ENCODE data around the gene YPEL5.

YPEL5 gene

GRCh38 chr2:30172627-30173026, 25.8 kb downstream of the YPEL5 start:
- DNase-seq: no peak

DNA sequence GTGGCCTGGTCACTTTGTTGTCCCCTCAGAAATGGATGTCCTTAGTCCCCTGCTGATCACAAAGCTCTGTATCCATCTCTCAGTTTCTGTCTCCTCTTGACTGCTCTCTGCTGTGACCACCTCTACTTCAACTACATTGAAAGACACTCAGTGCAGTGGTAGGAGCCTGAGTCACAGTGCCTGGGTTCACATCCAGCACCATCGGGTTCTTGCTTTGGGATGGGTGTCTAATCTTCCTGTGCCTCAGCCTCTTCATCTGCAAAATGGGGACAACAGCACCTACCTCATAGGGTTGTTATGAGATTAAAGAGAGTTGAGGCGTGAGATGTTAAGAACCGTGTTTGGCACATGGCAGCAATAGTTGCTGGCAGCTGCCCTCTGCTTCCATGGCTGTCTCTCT, 30.6 kb downstream of the YPEL5 start:
- no peak for DNase-seq

- DNase-seq: no peak
Measured at GRCh38 chr2:30177956-30178355, 31.1 kb downstream of the YPEL5 start.

- DNase-seq: no peak
Measured at GRCh38 chr2:30178618-30179434, 32.0 kb downstream of the YPEL5 start.

GRCh38 chr2:30179536-30179935, 32.7 kb downstream of the YPEL5 start:
- no peak for DNase-seq

GRCh38 chr2:30180226-30180625, 33.4 kb downstream of the YPEL5 start:
- no peak for DNase-seq

- DNase-seq: no peak
Measured at GRCh38 chr2:30181176-30181575, 34.4 kb downstream of the YPEL5 start.

DNA sequence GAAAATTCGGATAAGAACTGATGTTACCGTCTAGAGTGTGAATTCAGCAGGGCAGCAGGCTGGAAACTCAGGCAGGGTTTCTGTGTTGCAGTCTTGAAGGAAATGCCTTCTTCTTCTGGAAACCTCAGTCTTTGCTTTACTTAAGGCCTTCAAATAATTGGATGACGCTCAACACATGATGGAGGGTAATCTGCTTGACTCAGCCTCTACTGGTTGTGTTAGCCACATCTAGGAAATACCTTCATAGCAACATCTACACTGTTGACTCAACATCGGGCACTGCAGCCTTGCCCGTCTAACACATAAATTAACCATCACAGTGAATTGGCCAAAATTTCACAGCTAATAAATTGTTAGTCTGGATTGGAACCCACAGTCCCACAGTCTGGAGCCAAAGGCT, 37.2 kb downstream of the YPEL5 start:
- no peak for DNase-seq

DNA sequence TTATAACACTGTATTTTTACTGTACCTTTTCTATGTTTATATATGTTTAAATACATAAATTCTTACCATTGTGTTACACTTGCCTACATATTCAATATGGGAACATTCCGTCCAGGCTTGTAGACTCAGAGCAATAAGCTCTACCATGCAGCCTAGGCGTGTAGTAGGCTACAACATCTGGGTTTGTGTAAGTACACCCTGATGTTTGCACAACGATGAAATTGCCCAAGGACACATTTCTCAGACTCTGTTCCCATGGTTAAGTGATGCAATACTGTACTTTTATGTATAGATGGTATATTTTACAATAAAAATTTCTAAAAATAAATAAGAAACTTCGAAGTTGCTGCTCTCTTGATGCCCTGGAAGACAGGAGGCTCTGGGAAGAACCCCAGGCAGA, 38.4 kb downstream of the YPEL5 start:
- DNase-seq: no peak

DNA sequence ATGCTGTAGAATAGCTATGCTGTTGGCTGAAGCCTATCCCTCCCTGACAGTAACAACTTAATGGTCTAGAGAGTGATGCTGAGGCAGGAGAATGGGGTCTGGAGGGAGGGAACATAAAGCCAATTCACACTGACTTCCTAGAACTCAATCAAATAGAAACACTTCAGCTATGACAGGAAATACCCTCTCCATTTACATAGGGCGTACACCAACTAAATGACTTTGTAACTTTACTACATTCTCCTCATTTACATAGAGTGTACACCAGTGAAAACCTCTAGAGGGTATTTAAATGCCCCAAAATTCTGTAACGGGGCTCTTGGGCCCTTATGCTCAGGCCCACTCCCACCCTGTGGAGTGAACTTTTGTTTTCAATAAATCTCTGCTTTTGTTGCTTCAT, 41.5 kb downstream of the YPEL5 start:
- no peak for DNase-seq

DNA sequence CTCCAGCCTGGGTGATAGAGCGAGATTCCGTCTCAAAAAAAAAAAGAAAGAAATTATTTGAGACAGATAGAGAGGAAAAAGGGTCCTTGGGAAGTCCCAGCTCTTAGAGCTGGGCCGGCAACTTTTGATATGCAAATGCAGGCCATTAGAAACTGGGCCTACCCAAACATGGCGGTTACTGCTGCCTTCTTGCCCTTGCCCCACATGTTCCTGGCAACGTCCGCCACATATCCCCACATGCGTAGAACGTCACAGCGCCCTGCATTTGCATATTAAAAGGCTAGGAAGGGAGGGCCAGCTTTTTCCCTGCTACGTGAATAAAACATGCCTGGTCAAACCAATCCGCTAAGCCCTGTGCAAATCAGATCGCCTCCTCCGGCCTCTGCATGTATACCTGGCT, 43.8 kb downstream of the YPEL5 start:
- no peak for DNase-seq

DNA sequence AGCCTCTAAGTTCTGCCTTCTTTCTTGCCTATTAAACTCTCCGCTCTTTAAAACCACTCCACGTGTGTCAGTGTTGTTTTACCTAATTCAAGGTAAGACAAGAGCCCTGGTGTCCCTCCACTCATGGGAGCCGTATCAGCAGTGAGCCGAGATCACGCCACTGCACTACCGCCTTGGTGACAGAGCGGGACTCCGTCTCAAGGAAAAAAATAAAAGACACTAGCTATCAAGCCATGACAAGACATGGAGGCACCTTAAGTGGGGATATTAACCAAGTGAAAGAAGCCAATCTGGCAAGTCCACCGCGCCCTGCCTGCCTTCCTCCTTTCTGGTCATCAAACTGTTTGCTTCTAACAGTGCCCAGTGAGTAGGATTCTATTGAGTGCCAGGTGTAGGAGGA, 44.3 kb downstream of the YPEL5 start:
- DNase-seq: no peak

DNA sequence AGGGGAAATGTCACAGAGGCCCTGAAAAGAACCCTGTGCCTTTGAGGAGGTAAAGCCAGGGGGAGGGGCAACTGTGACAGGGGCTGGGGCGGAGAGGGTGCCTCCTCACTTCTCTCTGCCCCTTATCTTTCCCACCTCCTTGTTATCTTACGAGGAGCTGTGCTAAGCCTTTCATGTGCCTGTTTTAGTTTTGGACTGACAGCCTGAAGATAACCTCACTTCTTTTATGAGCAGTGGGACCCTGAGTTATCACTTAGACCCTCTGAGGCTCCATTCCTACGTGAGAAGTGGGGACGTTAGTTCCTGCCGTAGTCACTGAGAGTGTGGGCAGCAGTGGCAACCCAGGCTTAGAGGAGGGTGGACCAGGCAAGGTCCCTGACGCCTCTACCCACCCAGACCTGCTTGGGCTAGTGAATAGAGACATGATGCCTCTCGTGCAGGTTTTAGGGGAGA, 45.0 kb downstream of the YPEL5 start:
- no peak for DNase-seq

- DNase-seq: no peak
Measured at GRCh38 chr2:30192314-30192713, 45.5 kb downstream of the YPEL5 start.

DNA sequence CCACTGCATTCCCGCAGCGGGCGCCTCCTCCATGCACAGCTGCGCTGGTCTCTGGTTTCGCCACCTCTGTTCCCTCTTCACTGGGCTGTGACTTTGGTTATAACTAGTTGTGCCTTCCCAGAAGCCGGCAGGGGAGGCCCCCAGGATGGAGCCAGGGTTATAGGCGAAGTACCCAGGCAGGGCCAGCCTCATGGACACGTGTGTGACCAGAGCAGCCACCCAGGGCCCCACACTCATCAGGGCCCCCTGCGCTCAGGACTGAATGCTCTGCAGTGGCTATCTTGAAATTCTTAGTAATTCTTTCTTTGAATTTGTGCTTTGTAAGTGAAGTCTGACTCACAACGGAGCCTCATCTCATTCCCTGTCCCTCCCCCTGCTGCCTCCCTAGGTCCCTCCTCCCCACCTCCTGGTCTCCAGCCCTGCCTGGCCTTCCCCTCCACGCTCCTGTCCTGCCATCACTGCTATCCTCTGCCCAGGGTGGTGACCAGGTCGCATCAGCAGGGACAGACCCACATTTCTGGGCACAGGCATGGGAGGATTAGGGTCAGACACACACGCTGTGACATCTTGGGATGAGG, 46.4 kb downstream of the YPEL5 start:
- DNase-seq: no peak

GRCh38 chr2:30194421-30194820, 47.6 kb downstream of the YPEL5 start:
- DNase-seq: no peak

DNA sequence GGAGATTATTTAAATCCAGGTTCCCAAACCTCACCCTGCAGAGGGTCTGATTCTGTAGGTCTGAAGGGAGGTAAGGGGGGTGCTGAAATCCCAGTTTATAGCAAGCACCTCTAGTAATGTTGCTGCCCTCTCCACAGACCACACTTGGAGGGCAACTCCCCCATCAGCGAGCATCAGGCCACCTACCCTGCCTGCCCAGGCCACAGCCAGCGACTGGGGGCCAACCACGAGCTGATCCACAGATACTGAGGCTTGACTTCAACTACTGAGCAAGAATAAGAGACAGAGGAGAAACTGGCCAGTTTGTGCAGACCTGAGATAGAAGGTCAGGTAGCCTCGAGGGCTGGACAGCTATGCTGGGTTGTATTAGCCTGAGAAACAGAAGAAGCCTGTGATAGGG, 48.2 kb downstream of the YPEL5 start:
- no peak for DNase-seq

DNA sequence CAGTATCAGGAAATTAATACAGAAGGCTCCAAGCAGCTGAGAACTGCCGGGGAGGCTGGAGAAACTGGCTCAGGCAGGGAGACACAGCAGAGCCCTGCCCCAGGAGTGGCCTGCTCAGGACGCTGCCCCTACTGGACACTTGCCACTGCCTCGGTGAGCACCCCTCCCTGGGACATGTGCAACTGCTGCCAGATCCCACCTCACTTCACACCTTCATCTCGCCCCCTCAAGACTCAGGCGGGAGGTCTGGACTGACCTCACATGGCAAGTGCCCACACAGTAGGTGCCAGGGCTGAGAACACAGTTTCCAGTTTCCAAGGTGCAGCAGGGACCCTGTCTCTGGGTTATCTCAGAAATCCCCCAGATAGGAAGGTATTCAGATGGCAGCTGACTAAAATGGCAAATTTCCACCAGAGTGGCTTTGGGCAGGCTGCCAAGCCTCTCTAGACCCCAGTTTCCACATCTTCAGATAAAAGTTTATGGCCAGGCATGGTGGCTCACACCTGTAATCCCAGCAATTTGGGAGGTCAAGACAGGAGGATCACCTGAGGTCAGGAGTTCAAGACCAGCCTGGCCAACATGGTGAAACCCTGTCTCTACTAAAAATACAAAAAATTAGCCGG, 50.9 kb downstream of the YPEL5 start:
- DNase-seq: no peak

DNA sequence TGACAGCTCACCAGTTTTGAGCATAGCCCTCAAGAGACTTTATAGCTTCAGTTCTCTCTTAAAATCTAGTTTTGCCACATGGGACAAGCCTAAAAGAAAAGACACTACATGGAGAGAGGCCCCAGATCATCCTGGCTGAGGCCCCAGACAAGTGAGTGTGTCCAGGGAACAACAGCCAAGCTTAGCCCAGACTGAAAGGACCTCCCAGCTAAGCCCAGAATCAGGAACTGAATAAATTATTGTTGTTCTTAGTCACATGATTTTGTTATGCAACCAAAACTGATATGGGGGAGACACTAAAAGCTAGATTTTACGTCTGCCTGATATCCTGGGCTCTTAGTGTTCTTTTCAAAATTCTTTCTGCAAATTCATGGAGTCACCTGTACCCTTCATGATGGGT, 55.2 kb downstream of the YPEL5 start:
- DNase-seq: no peak

DNA sequence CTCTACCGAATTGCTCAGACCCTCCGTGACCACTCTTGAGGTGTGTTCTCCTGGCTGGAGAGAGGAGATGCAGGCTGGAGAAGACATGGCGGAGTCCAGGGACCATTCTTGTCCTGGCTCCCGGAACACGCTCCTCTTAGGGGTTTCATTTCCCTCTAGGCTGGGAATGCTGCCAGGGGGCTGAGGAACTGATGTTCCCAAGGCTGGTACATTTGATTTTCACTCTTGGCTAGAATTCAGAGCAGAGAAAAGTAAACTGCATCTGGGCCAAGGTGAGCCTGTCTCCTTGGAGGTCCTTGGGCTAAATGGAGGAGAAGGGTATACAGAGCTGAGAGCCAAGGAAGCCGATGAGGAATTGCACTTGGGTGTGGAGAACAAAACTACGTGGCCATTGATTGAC, 56.3 kb downstream of the YPEL5 start:
- no peak for DNase-seq

DNA sequence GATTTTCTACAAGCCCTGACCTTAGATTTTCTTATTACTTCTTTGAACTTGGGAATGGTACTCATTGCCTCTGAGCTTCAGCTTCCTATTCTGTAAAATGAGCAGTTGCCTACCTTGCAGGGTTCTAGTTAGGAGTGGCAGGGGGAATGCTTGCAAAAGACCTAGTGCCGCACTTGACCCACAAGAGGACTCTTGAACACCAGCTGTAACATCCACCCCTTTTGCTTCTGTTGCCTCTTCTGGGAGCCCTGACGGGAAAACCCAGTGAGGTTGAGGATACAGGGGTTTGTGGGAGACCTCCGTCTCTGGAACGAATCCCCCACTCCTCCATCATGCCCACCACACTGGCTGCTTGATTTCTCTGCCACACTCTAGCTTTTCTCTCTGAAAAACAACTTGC, 57.5 kb downstream of the YPEL5 start:
- no peak for DNase-seq

- no peak for DNase-seq
Measured at GRCh38 chr2:30205456-30205855, 58.6 kb downstream of the YPEL5 start.

DNA sequence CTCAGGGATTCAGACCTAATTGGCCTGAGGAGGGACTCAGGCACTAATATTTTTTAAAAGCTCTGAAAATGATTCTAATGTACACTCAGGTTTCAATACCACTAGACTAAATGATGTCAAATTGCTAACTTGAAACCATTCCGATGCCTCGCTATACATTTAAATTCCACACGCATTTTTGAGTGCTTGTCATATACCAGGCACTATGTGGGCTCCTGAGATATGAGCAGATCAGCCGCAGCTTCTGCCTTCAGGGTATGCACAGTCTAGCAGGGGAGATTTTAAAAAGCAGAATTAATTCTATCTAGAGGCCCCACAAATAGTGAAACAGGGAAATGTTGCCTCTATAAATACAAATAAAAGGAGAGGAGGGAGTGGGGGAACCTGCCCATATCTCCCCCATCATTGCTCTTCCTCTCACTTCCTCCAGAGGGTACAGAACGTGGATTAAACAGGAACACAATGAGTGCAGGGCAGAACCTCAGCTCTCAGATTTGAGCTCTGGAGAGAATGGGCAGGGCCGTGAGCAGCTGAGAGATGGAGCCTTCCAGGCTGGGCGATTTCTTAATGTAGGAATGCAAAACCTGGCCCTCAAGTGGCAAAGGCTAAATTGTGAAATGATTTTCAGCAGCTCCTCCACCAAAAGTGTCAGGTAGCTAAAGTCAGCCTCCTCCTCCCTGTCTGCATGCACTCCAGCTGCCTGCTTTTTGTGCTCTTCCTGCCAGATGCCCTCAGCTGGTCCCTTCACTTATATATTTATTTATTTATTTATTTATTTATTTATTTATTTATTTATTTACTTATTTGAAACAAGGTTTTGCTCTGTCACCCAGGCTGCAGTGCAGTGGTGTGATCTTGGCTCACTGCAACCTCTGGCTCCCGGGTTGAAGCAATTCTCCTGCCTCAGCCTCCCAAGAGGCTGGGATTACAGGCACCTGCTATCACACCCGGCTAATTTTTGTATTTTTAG, 59.9 kb downstream of the YPEL5 start:
- no peak for DNase-seq

Data from activated naive CD4-positive, alpha-beta T cell treated with anti-CD3 and anti-CD28 coated beads, Interleukin-2, amount 50 U/mL, for 16 hours (primary cell).